Fibroblast of gingiva (primary cell): Measurements from ENCODE around the gene GTF2A2.

Experiments used
- DNase-seq: peaks from one replicate; pipeline ENCODE4 v3.0.0-alpha.2; 2011; ENCODE audit warnings: low read depth

GTF2A2 gene

GRCh38 chr15:59605994-59606393 lies 51.3 kb downstream of the GTF2A2 start:
- no peak for DNase-seq

GRCh38 chr15:59598461-59598860 lies 58.9 kb downstream of the GTF2A2 start:
- no peak for DNase-seq

GRCh38 chr15:59596640-59597039 lies 60.7 kb downstream of the GTF2A2 start:
- no peak for DNase-seq

- no peak for DNase-seq
Measured at GRCh38 chr15:59595434-59595915, 61.8 kb downstream of the GTF2A2 start.

GRCh38 chr15:59594991-59595390 lies 62.3 kb downstream of the GTF2A2 start:
- DNase-seq = no peak

- DNase-seq = peak; percentile 2
Measured at GRCh38 chr15:59594493-59594942, 62.8 kb downstream of the GTF2A2 start.

- DNase-seq = no peak
Measured at GRCh38 chr15:59591356-59591755, 66.0 kb downstream of the GTF2A2 start.

GRCh38 chr15:59590027-59590426 lies 67.3 kb downstream of the GTF2A2 start:
- DNase-seq = no peak
